OCI-LY1 (cell line): ENCODE data around the gene ARV1.

Experiments
- CTCF ChIP-seq: fragments of 200-600 bp; sonication (generic), shearing (Covaris generic); IDR thresholded peaks from 2 replicates; pipeline ENCODE4 v1.5.1; 2017; ENCODE audit warnings: mild to moderate bottlenecking, antibody characterized with exemption, low read length, moderate library complexity, mixed read lengths
- EZH2 ChIP-seq: fragments of 200-600 bp; sonication (generic), shearing (Covaris generic); IDR thresholded peaks from 2 replicates; pipeline ENCODE4 v1.8.0; 2017; ENCODE audit warnings: borderline replicate concordance, mixed run types, mild to moderate bottlenecking, antibody characterized with exemption, low read length, moderate library complexity, mixed read lengths

DNA sequence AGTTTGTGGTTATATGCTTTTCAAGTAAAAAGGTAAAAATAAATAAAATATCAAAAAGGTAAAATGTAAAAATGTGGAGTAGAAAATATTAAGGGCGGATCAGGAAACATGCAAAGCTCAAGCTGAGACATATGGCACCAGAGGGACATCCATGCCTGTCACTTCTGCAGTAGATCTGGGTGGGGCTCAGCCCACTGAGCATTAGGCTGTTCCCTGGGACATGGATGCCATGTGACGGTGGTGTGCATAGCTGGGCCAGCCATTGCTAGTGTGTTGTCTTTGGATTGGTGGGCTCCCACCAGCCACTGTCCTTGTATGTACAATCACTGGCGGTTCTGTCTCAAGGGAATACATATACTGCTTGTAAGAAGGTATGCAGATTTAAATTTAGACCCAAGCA, 3.3 kb upstream of the ARV1 start:
- no peak for TF ChIP-seq CTCF
- TF ChIP-seq EZH2 = no peak
